HepG2 (cell line): ENCODE data around the gene RANBP3. TPM values are rescaled to one million over a fixed set of nuclear protein-coding genes. Genes with fewer than 3 reads are reported as not detected.

Experiments used
- AHR ChIP-seq: IDR thresholded peaks from 2 replicates; pipeline ENCODE4 v1.6.1; 2018; ENCODE audit warnings: missing genetic modification reagents, missing compliant biosample characterization
- FOXK2 ChIP-seq: fragments of 450-650 bp; IDR thresholded peaks from 2 replicates; pipeline ENCODE4 v1.6.1; 2016
- IKZF1 ChIP-seq: fragments of 450-650 bp; IDR thresholded peaks from 2 replicates; pipeline ENCODE4 v1.7.1; 2016
- KDM1A ChIP-seq: IDR thresholded peaks from 2 replicates; pipeline ENCODE4 v1.6.1; 2016; ENCODE audit warnings: missing compliant biosample characterization
- MBD4 ChIP-seq: IDR thresholded peaks from 2 replicates; pipeline ENCODE4 v1.6.1; 2012; ENCODE audit warnings: low read length, inconsistent platforms, borderline replicate concordance
- NFKBIZ ChIP-seq: IDR thresholded peaks from 2 replicates; pipeline ENCODE4 v1.6.1; 2018; ENCODE audit warnings: missing genetic modification reagents, missing compliant biosample characterization
- NPAS2 ChIP-seq: sonication (generic); formaldehyde crosslinking; IDR thresholded peaks from 2 replicates; pipeline ENCODE4 v1.8.0; 2022; ENCODE audit warnings: mild to moderate bottlenecking, missing genetic modification reagents, borderline replicate concordance
- PTBP1 ChIP-seq: fragments of 200-400 bp; formaldehyde crosslinking; IDR thresholded peaks from 2 replicates; pipeline ENCODE4 v1.6.1; 2018; ENCODE audit warnings: low read length, low read depth; ENCODE audit not compliant: poor library complexity, severe bottlenecking
- SOX5 ChIP-seq: IDR thresholded peaks from 2 replicates; pipeline ENCODE4 v1.6.1; 2016; ENCODE audit warnings: borderline replicate concordance
- SUZ12 ChIP-seq: fragments of 150-350 bp; IDR thresholded peaks from 2 replicates; pipeline ENCODE4 v1.6.1; 2014; ENCODE audit warnings: low read depth, low read length
- TP53 ChIP-seq: sonication (generic); formaldehyde crosslinking; conservative IDR thresholded peaks from 2 replicates; pipeline ENCODE4 v1.4.0; 2020; ENCODE audit warnings: missing genetic modification reagents
- U2AF2 ChIP-seq: fragments of 200-400 bp; formaldehyde crosslinking; IDR thresholded peaks from 2 replicates; pipeline ENCODE4 v1.6.1; 2017; ENCODE audit warnings: low read depth, mild to moderate bottlenecking, low read length
- ZMAT3 ChIP-seq: sonication (generic); formaldehyde crosslinking; conservative IDR thresholded peaks from 2 replicates; pipeline ENCODE4 v1.7.0; 2021; ENCODE audit warnings: missing genetic modification reagents
- ZNF569 ChIP-seq: sonication (generic); formaldehyde crosslinking; IDR thresholded peaks from 2 replicates; pipeline ENCODE4 v1.5.0; 2020; ENCODE audit warnings: mild to moderate bottlenecking, missing genetic modification reagents, moderate library complexity, borderline replicate concordance
- ZNF652 ChIP-seq: IDR thresholded peaks from 2 replicates; pipeline ENCODE4 v1.6.1; 2016; ENCODE audit warnings: low read depth, borderline replicate concordance
- ZNF670 ChIP-seq: sonication (generic); formaldehyde crosslinking; IDR thresholded peaks from 2 replicates; pipeline ENCODE4 v1.8.0; 2022; ENCODE audit warnings: mild to moderate bottlenecking, missing genetic modification reagents, borderline replicate concordance
- ZNF776 ChIP-seq: sonication (generic); formaldehyde crosslinking; IDR thresholded peaks from 2 replicates; pipeline ENCODE4 v1.4.0; 2020; ENCODE audit warnings: mild to moderate bottlenecking, missing genetic modification reagents
- ZNF780A ChIP-seq: sonication (generic); formaldehyde crosslinking; IDR thresholded peaks from 2 replicates; pipeline ENCODE4 v1.8.0; 2022; ENCODE audit warnings: mild to moderate bottlenecking, missing genetic modification reagents, moderate library complexity
- ZNF782 ChIP-seq: sonication (generic); formaldehyde crosslinking; IDR thresholded peaks from 2 replicates; pipeline ENCODE4 v1.4.0; 2020; ENCODE audit warnings: missing genetic modification reagents, mild to moderate bottlenecking, borderline replicate concordance
- polyA plus RNA-seq, 8 experiments: library from polyadenylated mRNA; depleted of rRNA in 3 of 8; stranded (reverse) in 7 of 8; unstranded in 1 of 8; fragments of >200 nt; fragmentation: Illumina TruSeq in 4 of 8; extraction: Trizol in 4 of 8; gene quantifications; 2 replicates each; pipeline versions ENCODE4 v1.2.1 to v1.2.3, GENCODE V29; 2011 to 2016; ENCODE audit warnings: low read depth in 4 of 8, missing spikeins in 1 of 8, mixed read lengths in 1 of 8; ENCODE audit not compliant: insufficient read depth in 1 of 8
- total RNA-seq, 5 experiments: library from RNA; depleted of rRNA; stranded (reverse); fragments of >200 nt; fragmentation: Illumina TruSeq; extraction: Trizol; gene quantifications; 2 replicates each; pipeline ENCODE4 v1.2.3, GENCODE V29; 2016; ENCODE audit warnings: low read depth in 1 of 5
- TF ChIP-seq, protein P1 (sequence below): sonication (generic); formaldehyde crosslinking; IDR thresholded peaks from 2 replicates; pipeline ENCODE4 v1.4.0; 2020; ENCODE audit warnings: mild to moderate bottlenecking, missing genetic modification reagents
- TF ChIP-seq, protein P2 (sequence below): sonication (generic); formaldehyde crosslinking; IDR thresholded peaks from 2 replicates; pipeline ENCODE4 v1.4.0; 2020; ENCODE audit warnings: missing genetic modification reagents
- TF ChIP-seq, protein P3 (sequence below): sonication (generic); formaldehyde crosslinking; conservative IDR thresholded peaks from 2 replicates; pipeline ENCODE4 v1.5.0; 2020; ENCODE audit warnings: missing genetic modification reagents
- TF ChIP-seq, protein P4 (sequence below): sonication (generic); formaldehyde crosslinking; IDR thresholded peaks from 2 replicates; pipeline ENCODE4 v1.5.0; 2020; ENCODE audit warnings: mild to moderate bottlenecking, missing genetic modification reagents
- TF ChIP-seq, protein P5 (sequence below): IDR thresholded peaks from 2 replicates; pipeline ENCODE4 v1.6.1; 2016; ENCODE audit warnings: mild to moderate bottlenecking

Gene RANBP3
- total and polyA plus RNA-seq, 2 of the 13 experiments (the other 11 are each of a cell fraction or from before 2014, with no cell fraction given) = 39.5 to 149 TPM

DNA sequence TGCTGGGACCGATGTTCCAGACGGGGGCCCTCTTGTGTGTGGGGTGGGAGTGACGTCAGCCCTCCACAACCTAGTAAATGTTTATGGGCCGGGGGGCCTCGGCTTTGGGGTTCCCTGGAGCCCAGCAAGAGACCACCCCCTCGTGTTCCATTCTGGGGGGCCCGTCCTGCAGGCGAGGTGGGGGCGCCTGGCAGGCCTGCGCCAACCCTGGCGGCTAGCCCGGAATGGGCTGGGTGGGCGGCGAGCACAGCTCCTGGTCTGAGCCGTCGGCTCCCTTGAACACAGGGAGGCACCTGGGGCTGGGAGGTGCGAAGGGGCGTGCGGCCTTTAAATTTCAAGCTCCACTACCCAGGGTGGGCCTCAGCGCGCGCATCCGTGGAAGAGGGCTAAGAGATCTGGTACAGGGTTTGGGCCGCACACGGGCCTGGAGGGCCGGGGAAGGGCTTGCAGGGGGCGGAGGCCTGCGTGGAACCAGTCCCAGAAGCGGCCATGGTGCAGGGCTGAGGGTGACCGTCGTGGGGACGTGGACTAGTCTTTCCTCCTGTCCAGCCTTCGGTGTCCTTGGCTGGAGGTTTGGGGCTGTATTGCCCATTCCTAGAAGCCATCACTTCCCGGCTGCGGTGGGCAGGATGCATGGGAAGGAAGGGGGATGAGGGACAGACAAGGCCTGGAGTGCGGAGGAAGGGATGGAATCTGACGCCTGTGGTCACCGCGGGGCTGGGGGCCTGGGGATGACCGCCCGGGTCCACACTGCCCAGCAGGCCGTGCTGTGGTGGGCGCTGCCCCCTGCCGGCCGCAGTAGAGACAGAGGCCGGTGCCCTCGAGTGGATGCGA, 85.8 kb downstream of the RANBP3 start (continued):
- TF ChIP-seq NFKBIZ (CRISPR knock-in tag) = no peak
- TF ChIP-seq IKZF1 = no peak
- TF ChIP-seq, protein P1, sequence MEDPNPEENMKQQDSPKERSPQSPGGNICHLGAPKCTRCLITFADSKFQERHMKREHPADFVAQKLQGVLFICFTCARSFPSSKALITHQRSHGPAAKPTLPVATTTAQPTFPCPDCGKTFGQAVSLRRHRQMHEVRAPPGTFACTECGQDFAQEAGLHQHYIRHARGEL (CRISPR knock-in tag) = 0 out of 2 replicates have a peak, but pooled peaks have one; percentile 16
- no peak for TF ChIP-seq ZNF569 (CRISPR knock-in tag)
- TF ChIP-seq AHR (CRISPR knock-in tag) = no peak; the same call in 1 of the 2 replicates
- TF ChIP-seq NPAS2 (CRISPR knock-in tag) = no peak
- TF ChIP-seq FOXK2 = no peak
- no peak for TF ChIP-seq TP53 (CRISPR knock-in tag)
- no peak for TF ChIP-seq ZNF652 (CRISPR knock-in tag)
- TF ChIP-seq, protein P2, sequence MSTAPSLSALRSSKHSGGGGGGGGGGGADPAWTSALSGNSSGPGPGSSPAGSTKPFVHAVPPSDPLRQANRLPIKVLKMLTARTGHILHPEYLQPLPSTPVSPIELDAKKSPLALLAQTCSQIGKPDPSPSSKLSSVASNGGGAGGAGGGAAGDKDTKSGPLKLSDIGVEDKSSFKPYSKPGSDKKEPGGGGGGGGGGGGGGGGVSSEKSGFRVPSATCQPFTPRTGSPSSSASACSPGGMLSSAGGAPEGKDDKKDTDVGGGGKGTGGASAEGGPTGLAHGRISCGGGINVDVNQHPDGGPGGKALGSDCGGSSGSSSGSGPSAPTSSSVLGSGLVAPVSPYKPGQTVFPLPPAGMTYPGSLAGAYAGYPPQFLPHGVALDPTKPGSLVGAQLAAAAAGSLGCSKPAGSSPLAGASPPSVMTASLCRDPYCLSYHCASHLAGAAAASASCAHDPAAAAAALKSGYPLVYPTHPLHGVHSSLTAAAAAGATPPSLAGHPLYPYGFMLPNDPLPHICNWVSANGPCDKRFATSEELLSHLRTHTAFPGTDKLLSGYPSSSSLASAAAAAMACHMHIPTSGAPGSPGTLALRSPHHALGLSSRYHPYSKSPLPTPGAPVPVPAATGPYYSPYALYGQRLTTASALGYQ (CRISPR knock-in tag) = peak; percentile 42
- no peak; the same call in 1 of the 2 replicates for TF ChIP-seq SOX5
- no peak for TF ChIP-seq PTBP1
- TF ChIP-seq, protein P3, sequence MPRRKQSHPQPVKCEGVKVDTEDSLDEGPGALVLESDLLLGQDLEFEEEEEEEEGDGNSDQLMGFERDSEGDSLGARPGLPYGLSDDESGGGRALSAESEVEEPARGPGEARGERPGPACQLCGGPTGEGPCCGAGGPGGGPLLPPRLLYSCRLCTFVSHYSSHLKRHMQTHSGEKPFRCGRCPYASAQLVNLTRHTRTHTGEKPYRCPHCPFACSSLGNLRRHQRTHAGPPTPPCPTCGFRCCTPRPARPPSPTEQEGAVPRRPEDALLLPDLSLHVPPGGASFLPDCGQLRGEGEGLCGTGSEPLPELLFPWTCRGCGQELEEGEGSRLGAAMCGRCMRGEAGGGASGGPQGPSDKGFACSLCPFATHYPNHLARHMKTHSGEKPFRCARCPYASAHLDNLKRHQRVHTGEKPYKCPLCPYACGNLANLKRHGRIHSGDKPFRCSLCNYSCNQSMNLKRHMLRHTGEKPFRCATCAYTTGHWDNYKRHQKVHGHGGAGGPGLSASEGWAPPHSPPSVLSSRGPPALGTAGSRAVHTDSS (CRISPR knock-in tag) = no peak
- TF ChIP-seq ZMAT3 (CRISPR knock-in tag) = peak; percentile 60; the same call in 1 of the 2 replicates
- TF ChIP-seq ZNF776 (CRISPR knock-in tag) = peak; percentile 50; the same call in 1 of the 2 replicates
- no peak; the same call in 1 of the 2 replicates for TF ChIP-seq ZNF670 (CRISPR knock-in tag)
- TF ChIP-seq, protein P4, sequence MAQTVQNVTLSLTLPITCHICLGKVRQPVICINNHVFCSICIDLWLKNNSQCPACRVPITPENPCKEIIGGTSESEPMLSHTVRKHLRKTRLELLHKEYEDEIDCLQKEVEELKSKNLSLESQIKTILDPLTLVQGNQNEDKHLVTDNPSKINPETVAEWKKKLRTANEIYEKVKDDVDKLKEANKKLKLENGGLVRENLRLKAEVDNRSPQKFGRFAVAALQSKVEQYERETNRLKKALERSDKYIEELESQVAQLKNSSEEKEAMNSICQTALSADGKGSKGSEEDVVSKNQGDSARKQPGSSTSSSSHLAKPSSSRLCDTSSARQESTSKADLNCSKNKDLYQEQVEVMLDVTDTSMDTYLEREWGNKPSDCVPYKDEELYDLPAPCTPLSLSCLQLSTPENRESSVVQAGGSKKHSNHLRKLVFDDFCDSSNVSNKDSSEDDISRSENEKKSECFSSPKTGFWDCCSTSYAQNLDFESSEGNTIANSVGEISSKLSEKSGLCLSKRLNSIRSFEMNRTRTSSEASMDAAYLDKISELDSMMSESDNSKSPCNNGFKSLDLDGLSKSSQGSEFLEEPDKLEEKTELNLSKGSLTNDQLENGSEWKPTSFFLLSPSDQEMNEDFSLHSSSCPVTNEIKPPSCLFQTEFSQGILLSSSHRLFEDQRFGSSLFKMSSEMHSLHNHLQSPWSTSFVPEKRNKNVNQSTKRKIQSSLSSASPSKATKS = no peak
- TF ChIP-seq MBD4 = no peak
- no peak for TF ChIP-seq ZNF782
- TF ChIP-seq, protein P5, sequence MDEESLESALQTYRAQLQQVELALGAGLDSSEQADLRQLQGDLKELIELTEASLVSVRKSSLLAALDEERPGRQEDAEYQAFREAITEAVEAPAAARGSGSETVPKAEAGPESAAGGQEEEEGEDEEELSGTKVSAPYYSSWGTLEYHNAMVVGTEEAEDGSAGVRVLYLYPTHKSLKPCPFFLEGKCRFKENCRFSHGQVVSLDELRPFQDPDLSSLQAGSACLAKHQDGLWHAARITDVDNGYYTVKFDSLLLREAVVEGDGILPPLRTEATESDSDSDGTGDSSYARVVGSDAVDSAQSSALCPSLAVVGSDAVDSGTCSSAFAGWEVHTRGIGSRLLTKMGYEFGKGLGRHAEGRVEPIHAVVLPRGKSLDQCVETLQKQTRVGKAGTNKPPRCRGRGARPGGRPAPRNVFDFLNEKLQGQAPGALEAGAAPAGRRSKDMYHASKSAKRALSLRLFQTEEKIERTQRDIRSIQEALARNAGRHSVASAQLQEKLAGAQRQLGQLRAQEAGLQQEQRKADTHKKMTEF (CRISPR knock-in tag) = peak; percentile 40; the same call in 1 of the 2 replicates
- no peak for TF ChIP-seq ZNF780A (CRISPR knock-in tag)
- no peak for TF ChIP-seq SUZ12
- TF ChIP-seq KDM1A (CRISPR knock-in tag) = no peak
- no peak for TF ChIP-seq U2AF2
